H9 (cell line): ENCODE measurements around the gene TIAM2. TPM values are rescaled to one million over a fixed set of nuclear protein-coding genes. Genes with fewer than 3 reads are reported as not detected.

Experiments used
- DNase-seq: peaks from one replicate; pipeline ENCODE4 v3.0.0-alpha.2; 2017
- H2AFZ ChIP-seq: one replicate; pipeline ENCODE4 v1.6.1; 2013; ENCODE audit warnings: mild to moderate bottlenecking, low read length, control low read depth, moderate library complexity
- H2AK5ac ChIP-seq: 2 replicates; pipeline ENCODE4 v1.6.1; 2013; ENCODE audit warnings: low read length, control low read depth, mixed read lengths; ENCODE audit not compliant: insufficient read length
- H2BK120ac ChIP-seq: one replicate; pipeline ENCODE4 v1.6.1; 2013; ENCODE audit warnings: low read depth, mild to moderate bottlenecking, low read length, control low read depth, inconsistent platforms; ENCODE audit not compliant: poor library complexity, severe bottlenecking
- H2BK12ac ChIP-seq: 2 replicates; pipeline ENCODE4 v1.6.1; 2013; ENCODE audit warnings: low read length, control low read depth, mixed read lengths, low read depth; ENCODE audit not compliant: insufficient read length
- H2BK15ac ChIP-seq: 2 replicates; pipeline ENCODE4 v1.6.1; 2013; ENCODE audit warnings: low read depth, low read length, control low read depth
- H2BK20ac ChIP-seq: one replicate; pipeline ENCODE4 v1.6.1; 2013; ENCODE audit warnings: low read depth, mild to moderate bottlenecking, low read length, control low read depth, inconsistent platforms; ENCODE audit not compliant: poor library complexity, severe bottlenecking
- H2BK5ac ChIP-seq: 2 replicates; pipeline ENCODE4 v1.6.1; 2013; ENCODE audit warnings: low read length, control low read depth, mixed read lengths; ENCODE audit not compliant: insufficient read length
- H3K14ac ChIP-seq: 2 replicates; pipeline ENCODE4 v1.6.1; 2013; ENCODE audit warnings: low read length, control low read depth; ENCODE audit not compliant: insufficient read depth
- H3K18ac ChIP-seq: 2 replicates; pipeline ENCODE4 v1.6.1; 2013; ENCODE audit warnings: low read depth, mild to moderate bottlenecking, mixed read lengths, low read length, control low read depth; ENCODE audit not compliant: insufficient read length
- H3K23ac ChIP-seq: 2 replicates; pipeline ENCODE4 v1.6.1; 2013; ENCODE audit warnings: low read length, control low read depth, mixed read lengths, low read depth; ENCODE audit not compliant: insufficient read length
- H3K23me2 ChIP-seq: 2 replicates; pipeline ENCODE4 v1.6.1; 2013; ENCODE audit warnings: low read depth, mild to moderate bottlenecking, mixed read lengths, low read length, control low read depth; ENCODE audit not compliant: insufficient read length, poor library complexity, severe bottlenecking
- H3K27ac ChIP-seq: 2 replicates; pipeline ENCODE4 v1.5.1; 2013; ENCODE audit warnings: low read length, control low read depth, mixed read lengths, low read depth; ENCODE audit not compliant: insufficient read length
- H3K27me3 ChIP-seq: 2 replicates; pipeline ENCODE4 v1.6.1; 2013; ENCODE audit warnings: low read length, control low read depth, inconsistent platforms; ENCODE audit not compliant: insufficient read depth
- H3K4ac ChIP-seq: 2 replicates; pipeline ENCODE4 v1.6.1; 2013; ENCODE audit warnings: low read depth, mild to moderate bottlenecking, control low read depth, inconsistent platforms, low read length, moderate library complexity
- H3K4me1 ChIP-seq: 2 replicates; pipeline ENCODE4 v1.6.1; 2013; ENCODE audit warnings: low read length, control low read depth, inconsistent platforms; ENCODE audit not compliant: insufficient read depth
- H3K4me2 ChIP-seq: 2 replicates; pipeline ENCODE4 v1.6.1; 2013; ENCODE audit warnings: low read length, control low read depth, mixed read lengths; ENCODE audit not compliant: insufficient read length, insufficient read depth
- H3K56ac ChIP-seq: 2 replicates; pipeline ENCODE4 v1.6.1; 2013; ENCODE audit warnings: low read depth, mild to moderate bottlenecking, mixed read lengths, low read length, control low read depth; ENCODE audit not compliant: insufficient read length
- H3K79me1 ChIP-seq: 2 replicates; pipeline ENCODE4 v1.6.1; 2013; ENCODE audit warnings: low read depth, mild to moderate bottlenecking, moderate library complexity, low read length, control low read depth, inconsistent platforms; ENCODE audit not compliant: insufficient read depth, poor library complexity, severe bottlenecking
- H3K79me2 ChIP-seq: 2 replicates; pipeline ENCODE4 v1.6.1; 2013; ENCODE audit warnings: low read length, control low read depth, inconsistent platforms; ENCODE audit not compliant: insufficient read depth
- H3K9ac ChIP-seq: 2 replicates; pipeline ENCODE4 v1.6.1; 2013; ENCODE audit warnings: low read length, control low read depth, mixed read lengths; ENCODE audit not compliant: insufficient read length; ENCODE audit errors: extremely low read depth
- H3K9me3 ChIP-seq: one replicate; pipeline ENCODE4 v1.6.1; 2013; ENCODE audit warnings: low read depth, low read length, inconsistent platforms; ENCODE audit not compliant: control insufficient read depth
- H3T11ph ChIP-seq: one replicate; pipeline ENCODE4 v1.6.1; 2013; ENCODE audit warnings: mild to moderate bottlenecking, low read length, control low read depth, inconsistent platforms
- H4K20me1 ChIP-seq: one replicate; pipeline ENCODE4 v1.6.1; 2013; ENCODE audit not compliant: control insufficient read depth, insufficient read length, insufficient read depth
- H4K5ac ChIP-seq: 2 replicates; pipeline ENCODE4 v1.6.1; 2013; ENCODE audit warnings: low read depth, mild to moderate bottlenecking, mixed read lengths, low read length, control low read depth; ENCODE audit not compliant: insufficient read length
- H4K8ac ChIP-seq: replicated peaks from 2 replicates; pipeline ENCODE4 v1.6.1; 2013; ENCODE audit warnings: low read length, control low read depth, mixed read lengths, low read depth; ENCODE audit not compliant: insufficient read length
- H4K91ac ChIP-seq: 2 replicates; pipeline ENCODE4 v1.6.1; 2013; ENCODE audit warnings: low read depth, mild to moderate bottlenecking, moderate library complexity, mixed read lengths, low read length, control low read depth; ENCODE audit not compliant: insufficient read length
- H3K27ac Mint-ChIP-seq, 3 experiments: 2 replicates in 2 of 3; 3 replicates in 1 of 3; pipeline ENCODE4 v1.8.0; 2020 to 2021; ENCODE audit warnings: mixed read lengths in 3 of 3, mild to moderate bottlenecking in 1 of 3, moderate library complexity in 1 of 3
- H3K27me3 Mint-ChIP-seq: 2 replicates; pipeline ENCODE4 v1.8.0; 2021; ENCODE audit warnings: low read depth, mild to moderate bottlenecking, moderate library complexity, mixed read lengths
- H3K36me3 Mint-ChIP-seq, 3 experiments: 2 replicates in 2 of 3; 3 replicates in 1 of 3; pipeline ENCODE4 v1.8.0; 2020 to 2021; ENCODE audit warnings: low read depth in 3 of 3, mixed read lengths in 3 of 3; ENCODE audit not compliant: insufficient read depth in 1 of 3
- H3K4me1 Mint-ChIP-seq, 2 experiments: 2 replicates each; pipeline ENCODE4 v1.8.0; 2020; ENCODE audit warnings: mixed read lengths in 2 of 2
- H3K4me3 Mint-ChIP-seq, 2 experiments: 2 replicates in 1 of 2; 3 replicates in 1 of 2; pipeline ENCODE4 v1.8.0; 2020 to 2021; ENCODE audit warnings: mild to moderate bottlenecking in 2 of 2, mixed read lengths in 2 of 2, moderate library complexity in 1 of 2
- H3K9me3 Mint-ChIP-seq, 2 experiments: 2 replicates in 1 of 2; 3 replicates in 1 of 2; pipeline ENCODE4 v1.8.0; 2020; ENCODE audit warnings: mild to moderate bottlenecking in 2 of 2, mixed read lengths in 2 of 2, moderate library complexity in 1 of 2
- CTCF ChIP-seq: fragments of 200-600 bp; sonication (generic); conservative IDR thresholded peaks from 3 replicates; pipeline ENCODE4 v1.8.0; 2021; ENCODE audit warnings: antibody characterized with exemption, mild to moderate bottlenecking
- WGBS: extraction: QIAGEN DNeasy Blood & Tissue Kit; methylation state at CpG from one replicate; pipeline ENCODE4 v1.1.7; 2013; ENCODE audit warnings: missing lambda C conversion rate, low lambda C conversion rate, mixed read lengths; ENCODE audit not compliant: insufficient read length; ENCODE audit errors: extremely low coverage; 5-methylcytosine and 5-hydroxymethylcytosine counted together
- total RNA-seq: library from RNA; stranded (reverse); gene quantifications from 2 replicates; pipeline ENCODE4 v1.2.1, GENCODE V29; 2021

TIAM2 gene
- total RNA-seq, 1 experiment from 2014 or later, result 6.3 TPM

- H3K9ac ChIP-seq, result no peak overlapping the region
- H3K27ac Mint-ChIP-seq, result peak overlapping the region; percentile 19 to 98 (median 97); a peak in 6 of 7 replicates
- DNase-seq, result no peak
Observed at GRCh38 chr6:155143029-155143577, 148.0 kb downstream of the TIAM2 start.

More at GRCh38 chr6:155143029-155143577, 148.0 kb downstream of the TIAM2 start:
- no peak for TF ChIP-seq CTCF
- H3K79me2 ChIP-seq, result no peaks in the 10 kb centered on the region
- no peak overlapping the region for H3K56ac ChIP-seq
- Mint-ChIP-seq H3K4me1 (peaks cover 48 to 54% of the 10 kb centered on the region in 2 experiments), H3K4me3 (0 out of 5 replicates have a peak overlapping the region, but pooled peaks of 1 of the 2 experiments have one; percentile 35), H3K27me3 (no peaks in the 10 kb centered on the region), H3K36me3 (peaks cover 4 to 25% (median 15%) of the 10 kb centered on the region in 3 experiments), H3K9me3 (no peaks in the 10 kb centered on the region)
- WGBS, result no CpG with 5 or more reads among the region's 4 CpGs
- no peak overlapping the region for H2BK20ac ChIP-seq
- no peak overlapping the region for H2BK120ac ChIP-seq
- H3K18ac ChIP-seq, result no peak overlapping the region
- no peak overlapping the region for H3K23ac ChIP-seq
- no peak overlapping the region for H4K8ac ChIP-seq
- H3K14ac ChIP-seq, result no peak overlapping the region
- H2BK12ac ChIP-seq, result no peak overlapping the region
- H2BK5ac ChIP-seq, result no peak overlapping the region
- H2AFZ ChIP-seq, result no peak overlapping the region
- H4K5ac ChIP-seq, result no peak overlapping the region
- H3K4ac ChIP-seq, result no peak overlapping the region
- no peak overlapping the region for H4K91ac ChIP-seq
- H3K27me3 ChIP-seq, result no peaks in the 10 kb centered on the region
- H3K4me1 ChIP-seq, result peaks cover 18% of the 10 kb centered on the region
- H2AK5ac ChIP-seq, result no peak overlapping the region
- no peaks in the 10 kb centered on the region for H3K23me2 ChIP-seq
- H3T11ph ChIP-seq, result no peak overlapping the region
- H3K79me1 ChIP-seq, result no peaks in the 10 kb centered on the region
- peaks cover 2% of the 10 kb centered on the region for H4K20me1 ChIP-seq
- no peak overlapping the region for H2BK15ac ChIP-seq
- no peaks in the 10 kb centered on the region for H3K9me3 ChIP-seq
- H3K27ac ChIP-seq, result no peak overlapping the region
- no peak overlapping the region for H3K4me2 ChIP-seq
